NCI-H2171 treated with DMSO at 0.1 percent for 48 hours (cell line): ENCODE measurements around the gene DISP1.
A peak's percentile ranks its signal among the peaks of the same experiment; 100 is the strongest.
"Not testable (repeated sequence)": the region's sequence is repeated elsewhere in the genome, so short reads cannot be mapped to it uniquely, and the experiment has no call there.

ENCODE experiments used
- DNase-seq: peaks from one replicate; lab custom pipeline; 2025; lab: John Stamatoyannopoulos, UW

DISP1 gene

GRCh38 chr1:222792744-222793143 is 22.1 kb upstream of the DISP1 start:
- DNase-seq, result peak; percentile 59

GRCh38 chr1:222794656-222795474 is 20.0 kb upstream of the DISP1 start:
- peak; percentile 19 for DNase-seq

GRCh38 chr1:222798116-222798515 is 16.7 kb upstream of the DISP1 start:
- DNase-seq, result no peak

DNA sequence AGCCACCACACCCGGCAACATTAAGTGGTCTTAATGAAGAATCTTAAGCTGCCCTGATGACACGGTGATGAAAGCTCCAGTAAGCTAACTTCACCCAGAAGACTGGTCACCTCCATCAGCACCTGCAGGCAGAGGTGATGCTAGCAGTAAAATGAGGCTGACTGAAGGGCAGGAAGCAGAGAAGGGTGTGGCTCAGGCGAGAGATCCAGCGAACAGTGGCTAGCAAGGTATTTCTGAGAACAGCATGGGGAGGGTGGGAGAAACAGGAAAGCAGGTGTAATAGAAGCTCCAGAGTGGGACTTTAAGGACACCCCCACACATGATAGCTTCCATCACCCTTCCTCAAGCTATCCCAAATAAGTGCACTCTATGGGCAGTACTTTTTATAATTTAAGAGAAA is 15.9 kb upstream of the DISP1 start:
- DNase-seq, result no peak

DNA sequence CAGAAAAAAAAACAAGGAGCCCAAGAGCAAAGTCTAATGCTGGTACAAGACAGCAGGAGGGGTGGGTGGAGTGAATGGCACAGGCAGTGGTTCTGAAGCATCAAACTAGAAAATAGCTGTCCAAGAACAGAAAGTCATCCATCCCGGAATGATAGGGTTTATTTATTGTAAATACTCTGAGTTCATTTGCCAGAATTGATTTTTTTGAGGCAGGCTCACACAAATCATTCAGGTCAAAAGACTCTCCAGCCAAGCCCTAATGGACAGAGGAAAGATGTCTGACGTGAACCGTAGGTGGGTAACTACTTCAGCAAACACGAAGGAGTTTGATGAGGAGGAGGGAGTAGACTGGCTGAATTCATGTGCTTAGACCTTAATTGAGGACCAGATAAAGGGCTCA is 13.8 kb upstream of the DISP1 start:
- DNase-seq, result no peak

DNA sequence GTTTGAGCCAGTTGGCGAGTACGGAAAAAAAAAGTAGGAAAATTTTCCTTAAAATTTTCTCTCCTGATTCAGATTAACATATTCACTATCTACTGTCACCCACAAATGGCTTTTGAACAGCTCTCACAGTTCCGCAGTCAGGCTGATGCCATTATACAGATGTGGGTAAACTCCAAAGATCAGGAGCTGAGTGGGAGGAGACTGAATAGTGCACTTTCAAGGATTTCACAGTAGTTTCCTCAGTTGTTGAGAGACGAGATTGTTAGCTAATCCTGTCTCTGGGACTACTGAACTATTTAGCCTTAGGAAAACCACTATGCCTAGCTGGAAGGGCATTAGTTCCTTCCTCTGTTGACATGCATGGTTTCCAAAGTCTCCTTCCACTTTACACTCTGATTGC is 3.2 kb upstream of the DISP1 start:
- DNase-seq, result no peak

- peak; percentile 36 for DNase-seq
Observed at GRCh38 chr1:222813866-222814535, 838 bp upstream of the DISP1 start.

DNA sequence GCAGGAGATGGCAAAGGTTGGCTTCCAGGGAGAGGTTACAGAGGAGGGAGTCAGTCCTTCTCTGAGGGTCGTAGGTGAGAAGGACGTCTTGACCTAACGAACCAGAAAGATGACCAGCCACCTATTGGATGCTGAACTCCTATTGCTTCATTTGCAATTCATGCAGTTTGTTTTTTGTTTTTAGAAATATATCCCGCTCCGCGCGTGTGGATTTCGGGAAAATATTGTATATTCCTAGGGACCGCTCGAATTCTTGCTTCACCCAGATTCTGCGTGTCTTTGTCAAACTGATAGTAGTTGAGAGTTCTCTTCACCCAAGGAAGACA is 564 bp downstream of the DISP1 start:
- no peak for DNase-seq

- DNase-seq, result no peak
Observed at GRCh38 chr1:222817529-222817928, 2.7 kb downstream of the DISP1 start.

GRCh38 chr1:222818171-222818570 is 3.3 kb downstream of the DISP1 start:
- no peak for DNase-seq

- DNase-seq, result peak; percentile 18
Observed at GRCh38 chr1:222820171-222820712, 5.4 kb downstream of the DISP1 start.

- no peak for DNase-seq
Observed at GRCh38 chr1:222821239-222821638, 6.4 kb downstream of the DISP1 start.

DNA sequence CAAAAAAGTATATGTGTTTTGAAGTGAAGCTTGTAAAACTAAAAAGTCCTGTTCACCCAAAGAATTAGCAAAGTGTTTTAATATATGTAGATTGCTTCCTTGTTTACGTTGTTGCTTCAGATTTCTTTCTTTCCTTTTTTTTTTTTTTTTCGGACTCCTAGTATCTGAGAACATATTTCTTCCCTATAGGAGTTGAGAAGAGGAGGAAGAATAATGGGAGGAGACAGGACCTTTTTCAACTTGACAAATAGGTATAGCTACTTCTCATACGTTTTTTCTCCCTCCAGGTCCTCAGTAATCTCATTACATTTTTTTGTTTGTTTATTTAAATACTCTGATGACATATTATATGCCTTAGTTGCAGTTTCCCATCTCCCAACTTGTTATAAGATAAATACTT is 8.9 kb downstream of the DISP1 start:
- no peak for DNase-seq

DNA sequence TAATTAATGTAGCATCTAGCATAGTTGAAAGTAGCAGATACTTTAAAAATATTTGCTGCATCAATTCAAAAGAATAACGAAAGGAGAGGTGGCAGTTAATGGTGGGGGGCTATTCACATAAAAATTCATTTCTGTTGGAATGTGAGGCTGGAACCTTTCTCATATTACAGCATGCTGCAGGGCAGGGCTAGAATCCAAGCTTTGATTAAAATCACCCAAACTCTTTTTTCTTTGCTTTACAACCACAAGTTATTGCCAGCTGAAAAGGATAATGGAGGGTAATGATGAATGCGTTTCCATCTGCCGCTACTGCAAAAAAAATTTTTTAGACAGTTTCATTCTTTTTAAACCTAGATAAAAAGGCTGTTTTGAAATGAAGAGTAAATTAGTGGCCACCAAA is 9.8 kb downstream of the DISP1 start:
- DNase-seq, result peak; percentile 54

DNA sequence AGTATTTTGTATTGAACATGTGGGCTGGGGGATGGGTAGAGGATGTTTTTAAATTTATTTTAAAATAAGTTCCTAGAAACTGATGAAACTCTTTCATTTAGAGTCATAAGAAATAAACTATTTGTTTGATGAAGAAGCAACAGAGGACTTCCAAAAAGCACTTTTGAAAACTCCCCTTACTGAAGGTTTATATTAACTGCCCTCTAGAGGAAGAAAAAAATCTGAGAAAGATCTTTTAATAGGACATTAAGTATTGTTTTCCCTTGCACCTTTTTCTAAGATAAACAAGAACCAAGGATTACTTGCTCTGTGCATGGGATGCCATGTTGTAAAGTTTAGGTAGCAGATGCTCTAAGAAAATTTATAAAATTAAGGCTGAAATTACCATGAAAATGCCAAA is 14.1 kb downstream of the DISP1 start:
- DNase-seq, result no peak

DNA sequence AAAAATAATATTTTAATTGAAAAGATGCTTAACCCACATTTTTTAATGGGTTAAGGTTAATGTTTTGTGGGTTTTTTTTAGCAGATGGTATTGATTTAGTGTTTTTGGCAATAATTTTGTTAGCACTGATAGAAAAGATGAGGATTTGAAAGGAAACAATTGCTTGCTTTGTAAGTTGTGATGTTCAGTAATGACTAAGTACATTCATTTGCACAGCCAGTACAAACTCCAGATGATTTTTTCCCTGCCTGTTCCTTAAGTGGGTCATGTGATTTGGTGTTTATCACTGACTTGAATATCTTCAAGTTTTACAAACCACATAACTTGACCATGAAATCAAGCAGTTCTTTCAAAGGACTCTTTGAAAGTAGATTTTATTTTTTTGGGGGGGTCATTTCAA is 15.0 kb downstream of the DISP1 start:
- DNase-seq, result no peak

DNA sequence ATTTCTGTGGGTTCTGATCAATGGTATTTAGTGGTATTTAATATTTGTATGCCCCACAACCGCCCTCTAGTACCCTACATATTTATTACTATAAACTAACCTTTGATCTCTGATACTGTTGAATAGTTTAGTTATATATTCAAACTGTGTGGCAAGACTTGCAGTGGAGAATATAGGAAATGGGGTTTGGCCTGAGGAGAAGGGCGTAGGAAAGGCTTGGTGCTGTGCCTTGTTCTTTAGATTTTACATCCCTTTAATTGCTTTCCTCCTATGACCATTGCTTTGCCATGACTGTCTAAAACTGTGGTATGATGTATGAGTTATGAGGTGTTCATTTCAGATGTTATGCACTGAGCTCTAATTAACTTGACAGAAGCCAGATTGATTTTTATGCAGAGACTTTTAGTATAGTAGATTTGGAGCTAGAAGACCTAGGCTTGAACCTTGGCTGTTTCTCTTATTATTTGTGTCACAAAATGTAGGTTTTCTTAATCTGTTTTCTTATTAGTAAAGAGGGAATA is 18.6 kb downstream of the DISP1 start:
- DNase-seq, result no peak

DNA sequence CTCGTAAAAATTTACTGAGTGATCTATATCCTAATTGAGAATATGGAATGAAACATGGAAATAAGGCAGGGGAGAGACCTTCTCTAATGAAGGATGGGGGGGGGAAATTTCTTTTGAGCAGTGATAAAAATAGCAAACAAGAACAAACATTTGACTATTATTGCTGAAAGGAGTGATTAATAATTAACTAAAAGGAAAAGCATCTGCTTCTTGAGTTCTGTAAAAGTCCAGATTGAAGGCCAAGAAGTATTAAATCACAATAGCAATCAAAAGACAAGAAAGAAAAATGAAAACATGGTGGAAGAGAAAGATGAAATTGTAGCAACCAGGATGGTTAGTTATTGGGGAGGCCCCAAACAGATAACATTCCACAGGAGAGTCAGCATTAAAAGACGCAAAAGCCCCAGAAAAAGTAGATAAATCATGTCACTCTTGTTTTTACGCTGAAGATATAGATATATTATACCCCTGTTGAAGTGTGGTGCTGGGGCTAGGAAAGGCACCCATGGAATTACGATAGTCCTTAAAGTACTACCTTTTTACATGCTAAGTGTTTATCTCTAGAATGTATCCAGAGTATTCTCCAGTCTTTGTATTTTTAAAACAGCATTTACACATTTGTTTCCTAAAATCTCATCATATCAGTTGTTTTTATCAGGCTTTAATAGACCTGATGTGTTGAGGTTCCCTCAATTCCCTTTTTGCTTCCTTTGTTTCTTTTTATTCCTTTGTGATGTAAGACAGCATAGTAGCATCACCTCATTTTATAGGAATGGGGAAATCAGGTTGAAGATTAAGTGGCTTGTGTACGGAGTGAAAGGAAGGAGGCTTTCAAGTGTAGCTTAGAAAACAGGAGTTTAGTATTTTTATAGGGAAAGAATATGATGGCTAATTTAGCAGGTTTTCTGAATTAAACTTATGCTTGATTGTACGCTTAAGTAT is 28.9 kb downstream of the DISP1 start:
- DNase-seq, result peak; percentile 21

- peak; percentile 21 for DNase-seq
Observed at GRCh38 chr1:222844411-222844779, 29.6 kb downstream of the DISP1 start.

- DNase-seq, result no peak
Observed at GRCh38 chr1:222845763-222846162, 30.9 kb downstream of the DISP1 start.

GRCh38 chr1:222850550-222850949 is 35.7 kb downstream of the DISP1 start:
- DNase-seq, result not testable (repeated sequence)

- no peak for DNase-seq
Observed at GRCh38 chr1:222852326-222852725, 37.5 kb downstream of the DISP1 start.
